Smooth muscle cell of the brain vasculature (primary cell): ENCODE measurements around the gene KIF2C.
"Not testable (repeated sequence)": the region's sequence is repeated elsewhere in the genome, so short reads cannot be mapped to it uniquely, and the experiment has no call there.

ENCODE experiments used
- DNase-seq: peaks from one replicate; pipeline ENCODE4 v3.0.0-alpha.2; 2012; ENCODE audit warnings: low read depth, low spot score

KIF2C gene

DNA sequence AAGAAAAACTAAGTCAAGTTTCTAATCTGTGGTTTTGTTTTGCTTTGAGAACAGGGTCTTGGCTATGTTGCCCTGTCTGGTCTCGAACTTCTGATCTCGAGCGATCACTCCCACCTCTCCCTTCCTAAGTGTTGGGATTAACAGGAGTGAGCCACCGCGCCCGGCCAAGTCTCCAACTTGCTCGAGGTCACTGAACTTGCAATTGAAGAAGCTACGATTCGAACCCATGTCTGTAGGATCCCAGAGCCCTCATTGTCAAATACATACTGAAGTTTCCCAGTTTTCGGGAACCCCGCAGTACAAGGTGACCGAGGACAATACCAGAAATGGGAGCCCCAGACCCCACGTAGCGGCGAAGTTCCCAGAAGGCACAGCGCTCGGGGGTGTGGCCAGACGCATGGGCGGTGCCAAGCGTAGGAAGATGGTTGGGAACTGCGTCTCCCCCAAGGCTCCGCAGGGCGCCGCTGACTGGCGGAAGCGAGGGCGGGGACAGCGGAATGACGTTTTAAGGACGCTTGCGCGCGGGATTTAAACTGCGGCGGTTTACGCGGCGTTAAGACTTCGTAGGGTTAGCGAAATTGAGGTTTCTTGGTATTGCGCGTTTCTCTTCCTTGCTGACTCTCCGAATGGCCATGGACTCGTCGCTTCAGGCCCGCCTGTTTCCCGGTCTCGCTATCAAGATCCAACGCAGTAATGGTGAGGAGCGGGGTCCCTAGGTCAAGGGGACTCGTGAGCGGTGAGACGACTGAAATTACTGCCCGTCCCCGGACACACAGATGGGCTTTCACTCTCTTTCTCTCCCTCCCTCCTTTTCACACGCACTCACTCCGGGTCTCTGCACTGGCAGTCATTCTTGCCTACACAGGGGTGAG, at the start of gene KIF2C:
Gene KIF2C, plus strand, starts transcription at position 531 of the 872 bp plus-strand sequence. Its CDS starts 96 bp downstream, at position 627.
- peak; percentile 96 for DNase-seq

- DNase-seq, result no peak
Observed at GRCh38 chr1:44693159-44693558, 46.5 kb upstream of the KIF2C start.

- DNase-seq, result no peak
Observed at GRCh38 chr1:44693900-44694299, 45.7 kb upstream of the KIF2C start.

GRCh38 chr1:44694863-44695478, 44.7 kb upstream of the KIF2C start:
- DNase-seq, result no peak

- no peak for DNase-seq
Observed at GRCh38 chr1:44695671-44696070, 44.0 kb upstream of the KIF2C start.

DNA sequence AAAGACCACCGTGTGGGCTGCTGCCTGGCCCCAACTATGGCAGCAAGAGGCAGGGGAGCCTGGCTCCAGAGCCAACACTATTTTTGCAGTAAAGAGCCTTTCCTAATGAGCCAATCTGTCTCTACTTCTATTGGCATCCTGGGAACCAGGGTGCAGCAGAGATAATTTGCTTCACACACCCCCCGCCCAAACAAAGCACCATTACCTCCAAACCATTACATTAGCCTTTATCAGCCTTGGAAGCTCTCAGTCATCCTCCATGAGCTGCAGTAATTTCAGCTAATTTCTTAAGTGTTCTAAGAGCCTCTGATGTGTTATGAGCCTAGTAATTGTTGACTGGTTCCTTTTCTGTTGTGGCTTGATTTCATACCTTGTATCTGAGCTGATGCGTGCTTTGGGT, 43.5 kb upstream of the KIF2C start:
- DNase-seq, result no peak

GRCh38 chr1:44696789-44697345, 42.8 kb upstream of the KIF2C start:
- no peak for DNase-seq

- no peak for DNase-seq
Observed at GRCh38 chr1:44698138-44698537, 41.5 kb upstream of the KIF2C start.

DNA sequence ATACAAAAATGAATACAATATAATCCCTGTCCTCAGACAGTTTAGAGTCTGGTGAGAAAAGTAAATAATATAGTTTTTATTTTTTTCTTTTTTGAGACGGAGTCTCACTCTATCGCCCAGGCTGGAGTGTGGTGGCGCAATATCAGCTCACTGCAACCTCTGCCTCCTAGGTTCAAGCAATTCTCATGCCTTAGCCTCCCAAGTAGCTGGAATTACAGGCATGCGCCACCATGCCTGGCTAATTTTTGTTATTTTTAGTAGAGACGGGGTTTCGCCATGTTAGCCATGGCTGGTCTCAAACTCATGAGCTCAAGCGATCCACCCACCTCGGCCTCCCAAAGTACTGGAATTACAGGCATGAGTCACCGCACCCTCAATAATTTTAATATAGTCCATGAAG, 40.3 kb upstream of the KIF2C start:
- not testable (repeated sequence) for DNase-seq

DNA sequence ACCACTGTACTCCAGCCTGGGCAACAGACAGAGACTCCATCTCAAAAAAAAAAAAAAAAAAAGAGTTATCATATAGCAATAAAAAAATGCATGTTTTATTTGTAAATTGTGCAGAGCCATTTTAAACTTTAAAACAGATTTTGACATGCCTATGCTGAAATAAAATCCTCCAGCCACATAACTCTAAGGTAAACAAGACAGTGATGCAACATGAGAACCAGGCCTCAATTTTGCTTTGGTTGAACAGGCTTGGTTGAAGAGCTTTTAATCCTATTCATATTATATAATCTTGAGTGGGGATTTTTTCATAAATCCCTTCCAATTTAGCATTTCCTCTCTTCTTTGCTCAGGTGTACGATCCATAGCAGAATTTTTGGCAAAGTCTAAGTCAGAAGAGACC, 39.1 kb upstream of the KIF2C start:
- DNase-seq, result no peak

- no peak for DNase-seq
Observed at GRCh38 chr1:44701141-44701573, 38.5 kb upstream of the KIF2C start.

GRCh38 chr1:44705470-44705869, 34.2 kb upstream of the KIF2C start:
- DNase-seq, result no peak

DNA sequence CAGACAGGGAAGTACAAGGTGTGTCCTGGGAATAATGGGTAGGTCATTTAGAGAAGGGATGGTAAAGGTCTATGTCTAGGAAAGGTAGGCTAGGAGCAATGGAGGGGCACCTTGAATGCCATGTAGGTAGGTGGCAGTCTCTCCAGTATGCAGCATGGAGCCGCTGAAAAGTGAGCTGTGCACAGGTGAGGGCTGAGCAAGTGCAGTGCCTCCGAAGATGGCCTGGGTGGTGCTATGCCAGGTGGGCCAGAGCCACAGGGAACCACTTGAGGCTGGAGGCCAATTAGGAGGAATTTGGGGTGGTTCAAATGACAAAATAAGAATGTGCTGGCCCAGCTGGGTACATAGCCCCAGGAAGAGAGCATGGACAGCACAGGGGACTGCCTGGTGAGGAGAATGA, 33.7 kb upstream of the KIF2C start:
- no peak for DNase-seq

DNA sequence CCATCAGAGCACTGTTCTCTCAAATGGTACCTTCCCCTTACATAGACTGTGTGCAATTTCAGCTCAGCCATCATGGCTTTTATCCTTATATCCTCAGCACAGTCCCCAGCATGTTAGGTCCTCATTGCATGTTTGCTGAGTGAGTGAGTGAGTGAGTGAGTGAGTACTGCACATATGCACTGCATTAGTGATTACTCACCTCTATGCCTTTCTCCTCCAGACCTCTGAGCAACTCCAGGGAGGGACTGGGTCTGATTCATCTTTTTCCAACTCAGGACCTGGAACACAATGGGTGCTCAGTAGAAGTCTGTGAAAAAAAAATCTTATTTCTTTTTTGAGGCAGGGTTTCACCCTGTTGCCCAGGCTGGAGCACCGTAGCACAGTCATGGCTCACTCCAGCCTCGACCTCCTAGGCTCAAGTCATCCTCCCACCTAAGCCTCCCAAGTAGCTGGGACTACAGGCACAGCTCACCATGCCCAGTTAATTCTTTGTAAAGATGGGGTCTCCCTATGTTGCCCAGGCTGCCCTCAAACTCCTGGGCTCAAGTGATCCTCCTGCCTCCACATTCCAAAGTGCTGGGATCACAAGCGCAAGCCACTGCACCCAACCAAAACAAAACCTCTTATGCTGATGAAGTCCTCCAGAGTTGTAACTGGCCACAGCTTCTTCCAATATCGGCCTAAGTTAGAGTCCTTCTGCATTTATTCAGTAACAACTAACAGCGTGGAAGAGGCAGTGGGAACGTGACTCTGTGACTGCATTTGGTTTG, 32.3 kb upstream of the KIF2C start:
- no peak for DNase-seq

GRCh38 chr1:44707959-44708831, 31.4 kb upstream of the KIF2C start:
- DNase-seq, result no peak

DNA sequence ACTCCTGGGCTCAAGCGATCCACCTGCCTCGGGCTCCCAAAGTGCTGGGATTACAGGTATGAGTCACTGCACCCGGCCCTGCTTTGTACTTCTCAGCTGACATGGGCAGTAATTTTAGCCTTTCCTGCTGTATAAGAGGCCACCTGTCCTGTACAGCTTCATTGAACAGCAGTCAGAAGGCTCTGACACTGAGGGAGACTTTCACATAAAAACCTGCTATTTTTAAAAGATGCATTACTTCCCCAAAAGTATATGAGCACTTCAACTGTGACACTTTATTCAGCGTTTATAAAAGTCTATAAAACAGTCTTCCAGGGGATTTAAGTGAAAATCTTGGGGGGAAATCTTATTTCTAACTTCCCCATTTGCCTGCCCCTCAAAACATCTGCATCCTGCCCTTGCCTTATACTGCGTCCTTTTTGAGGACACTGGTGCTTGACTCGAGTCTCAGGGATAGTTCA, 26.3 kb upstream of the KIF2C start:
- no peak for DNase-seq

DNA sequence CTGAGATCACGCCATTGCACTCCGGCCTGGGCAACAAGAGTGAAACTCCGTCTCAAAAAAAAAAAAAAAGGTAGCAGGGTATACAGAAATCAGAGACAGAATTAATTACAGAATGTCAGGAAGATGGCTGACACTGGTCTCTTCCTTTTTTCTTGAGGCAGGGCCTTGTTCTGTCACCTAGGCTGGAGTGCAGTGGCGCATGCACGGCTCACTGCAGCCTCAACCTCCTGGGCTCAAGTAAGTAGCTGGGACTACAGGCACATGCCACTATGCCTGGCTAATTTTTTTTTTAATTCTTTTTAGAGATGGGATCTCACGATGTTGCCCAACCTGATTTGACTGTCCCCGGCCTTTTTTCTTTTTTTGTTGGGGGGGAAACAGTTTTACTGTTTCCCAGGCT, 25.1 kb upstream of the KIF2C start:
- no peak for DNase-seq

- DNase-seq, result no peak
Observed at GRCh38 chr1:44714944-44715571, 24.6 kb upstream of the KIF2C start.

DNA sequence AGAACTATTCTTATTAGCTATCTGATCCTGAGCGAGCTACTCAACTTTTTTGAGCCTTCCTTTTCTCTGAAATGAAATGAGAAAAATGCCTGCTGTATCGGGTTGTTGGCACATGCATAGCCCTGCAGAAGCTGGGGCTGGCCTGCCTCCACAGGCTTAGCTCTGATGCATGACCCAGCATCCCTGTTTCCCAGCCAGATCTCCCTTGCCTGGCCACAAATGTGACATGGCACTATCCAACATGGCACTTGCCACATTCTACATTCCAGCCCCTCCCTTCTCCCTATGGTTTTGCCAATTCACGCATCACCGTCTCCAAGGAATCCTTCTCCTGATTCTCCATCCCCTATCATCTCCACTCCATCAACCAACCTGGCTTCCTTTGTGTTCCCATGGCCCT, 22.5 kb upstream of the KIF2C start:
- no peak for DNase-seq

GRCh38 chr1:44717653-44718052, 22.0 kb upstream of the KIF2C start:
- DNase-seq, result no peak
